B cell (primary cell): Measurements from ENCODE around the gene KRTAP5-7. TPM values are rescaled to one million over a fixed set of nuclear protein-coding genes. Genes with fewer than 3 reads are reported as not detected.

ENCODE experiments used
- ATAC-seq: fragments of 200-7000 bp; cut with Tn5 transposase; one replicate; pipeline ENCODE4 v1.10.0; 2021; ENCODE audit warnings: low read depth, mild to moderate bottlenecking, moderate number of reproducible peaks, moderate library complexity
- CTCF ChIA-PET: fragments of 350-600 bp; sonication (Branson Sonifier 250); formaldehyde crosslinking; loops from one replicate; lab custom pipeline; 2021; ENCODE audit warnings: antibody characterized with exemption, inconsistent platforms; lab: Charles Lee
- POLR2A ChIA-PET: fragments of 350-600 bp; sonication (Branson Sonifier 250); formaldehyde crosslinking; loops from one replicate; lab custom pipeline; 2021; ENCODE audit warnings: antibody characterized with exemption; lab: Charles Lee
- DNase-seq: peaks from one replicate; pipeline ENCODE4 v3.0.0; 2013
- H2AFZ ChIP-seq: 2 replicates; pipeline ENCODE4 v1.6.1; 2012; ENCODE audit warnings: mild to moderate bottlenecking, low read depth, low read length; ENCODE audit not compliant: insufficient read depth, poor library complexity, severe bottlenecking
- H3K27ac ChIP-seq, 2 donors: 1 replicate in 1 of 2; 2 replicates in 1 of 2; pipeline ENCODE4 v1.5.1; 2012 to 2013; ENCODE audit warnings: low read length in 2 of 2, mild to moderate bottlenecking in 2 of 2, moderate library complexity in 1 of 2
- H3K27me3 ChIP-seq, 4 experiments: fragments of 200-600 bp in 1 of 4; sonication (generic) in 1 of 4; replicated peaks in 1 of 4; 1 replicate in 2 of 4; 2 replicates in 2 of 4; pipeline versions ENCODE4 v1.6.1 to v1.7.0; 2013 to 2016; ENCODE audit warnings: low read length in 3 of 4, mild to moderate bottlenecking in 2 of 4, mixed read lengths in 1 of 4, moderate library complexity in 1 of 4; ENCODE audit not compliant: insufficient read depth in 4 of 4, control insufficient read depth in 3 of 4; ENCODE audit errors: control extremely low read depth in 1 of 4
- H3K36me3 ChIP-seq, 2 experiments: replicated peaks in 1 of 2; 1 replicate in 1 of 2; 2 replicates in 1 of 2; pipeline versions ENCODE4 v1.6.1 to v1.7.1; 2013; ENCODE audit warnings: low read length in 1 of 2; ENCODE audit not compliant: insufficient read depth in 2 of 2, control insufficient read depth in 1 of 2; ENCODE audit errors: control extremely low read depth in 1 of 2, extremely low read depth in 1 of 2
- H3K4me1 ChIP-seq, 2 donors: fragments of 200-600 bp in 1 of 2; sonication (generic) in 1 of 2; 1 replicate in 1 of 2; 2 replicates in 1 of 2; pipeline versions ENCODE4 v1.5.1 to v1.6.1; 2013 to 2017; ENCODE audit warnings: low read length in 2 of 2; ENCODE audit not compliant: control insufficient read depth in 2 of 2, insufficient read depth in 2 of 2
- H3K4me2 ChIP-seq: replicated peaks from 2 replicates; pipeline ENCODE3; 2012; ENCODE audit warnings: mild to moderate bottlenecking, low read depth, low read length; ENCODE audit not compliant: poor library complexity, severe bottlenecking
- H3K4me3 ChIP-seq, 5 experiments: fragments of 200-600 bp in 1 of 5; sonication (generic) in 1 of 5; 1 replicate in 3 of 5; 2 replicates in 2 of 5; pipeline versions ENCODE4 v1.5.1 to v1.7.0; 2011 to 2016; ENCODE audit warnings: low read length in 4 of 5, mild to moderate bottlenecking in 4 of 5, low read depth in 2 of 5, control low read depth in 1 of 5, moderate library complexity in 1 of 5; ENCODE audit not compliant: insufficient read depth in 1 of 5; ENCODE audit errors: control extremely low read depth in 1 of 5, extremely low read depth in 1 of 5
- H3K79me2 ChIP-seq: fragments of 200-600 bp; sonication (generic); one replicate; pipeline ENCODE4 v1.6.0; 2016; ENCODE audit warnings: low read length; ENCODE audit not compliant: control insufficient read depth, insufficient read depth
- H3K9ac ChIP-seq: fragments of 200-600 bp; sonication (generic); 2 replicates; pipeline ENCODE4 v1.6.1; 2017; ENCODE audit warnings: mild to moderate bottlenecking, low read length, moderate library complexity
- H3K9me3 ChIP-seq, 3 donors: one replicate each; pipeline versions ENCODE4 v1.6.1 to v1.7.1; 2013; ENCODE audit warnings: low read length in 2 of 3; ENCODE audit not compliant: control insufficient read depth in 2 of 3, insufficient read depth in 1 of 3; ENCODE audit errors: control extremely low read depth in 1 of 3
- H4K20me1 ChIP-seq: 2 replicates; pipeline ENCODE4 v1.6.0; 2012; ENCODE audit warnings: mild to moderate bottlenecking, low read length; ENCODE audit not compliant: insufficient read depth, control insufficient read depth, poor library complexity, severe bottlenecking
- H3K27ac Mint-ChIP-seq: one replicate; pipeline ENCODE4 v1.8.0; 2021; ENCODE audit warnings: mixed read lengths
- H3K27me3 Mint-ChIP-seq: one replicate; pipeline ENCODE4 v1.8.0; 2021; ENCODE audit warnings: mixed read lengths
- H3K4me1 Mint-ChIP-seq: one replicate; pipeline ENCODE4 v1.8.0; 2021; ENCODE audit warnings: mixed read lengths
- H3K4me3 Mint-ChIP-seq: one replicate; pipeline ENCODE4 v1.8.0; 2021; ENCODE audit warnings: mixed read lengths
- H3K9me3 Mint-ChIP-seq: one replicate; pipeline ENCODE4 v1.8.0; 2022; ENCODE audit warnings: mixed read lengths; ENCODE audit not compliant: insufficient read depth
- CTCF ChIP-seq: fragments of 200-600 bp; IDR thresholded peaks from one replicate; pipeline ENCODE4 v1.8.0; 2022; ENCODE audit warnings: antibody characterized with exemption, mild to moderate bottlenecking
- EZH2 ChIP-seq: IDR thresholded peaks from 2 replicates; pipeline ENCODE4 v1.6.1; 2012; ENCODE audit warnings: borderline replicate concordance, low read depth, mild to moderate bottlenecking, moderate library complexity, low read length; ENCODE audit not compliant: insufficient read depth, poor library complexity, severe bottlenecking
- WGBS: methylation state at CpG from one replicate; pipeline ENCODE4 v1.1.5; 2013; ENCODE audit warnings: missing lambda C conversion rate; ENCODE audit not compliant: insufficient coverage; 5-methylcytosine and 5-hydroxymethylcytosine counted together
- intact Hi-C: fragments of 100-400 bp; cut with micrococcal nuclease; formaldehyde crosslinking; loops from one replicate; pipeline ENCODE4 v1.10.0; 2022
- polyA plus RNA-seq: library from polyadenylated mRNA; depleted of rRNA; stranded (reverse); fragments of >200 nt; gene quantifications from 2 replicates; pipeline ENCODE4 v1.2.3, GENCODE V29; 2012
- total RNA-seq, 2 donors: library from RNA; stranded (reverse); fragments of 120-200 nt in 1 of 2; gene quantifications; 1 replicate in 1 of 2; 2 replicates in 1 of 2; pipeline versions ENCODE4 v1.2.3 to v1.2.4, GENCODE V29; 2013 to 2022

Gene KRTAP5-7
- total and polyA plus RNA-seq, 2 donors (not counting 1 experiment from before 2014, with no cell fraction given) = 0.10 to 0.59 TPM

- no peak overlapping the region for H3K4me3 ChIP-seq
- Mint-ChIP-seq H3K4me1 (peaks cover 21% of the 10 kb centered on the region), H3K4me3 (no peak overlapping the region), H3K27ac (no peak overlapping the region), H3K9me3 (peaks cover 2% of the 10 kb centered on the region), H3K27me3 (peaks cover 9% of the 10 kb centered on the region)
- no peak overlapping the region for H3K27ac ChIP-seq
- intact Hi-C loops = no loop called here
- no peaks in the 10 kb centered on the region for H3K36me3 ChIP-seq
- DNase-seq (no peak), ATAC-seq (no peak)
- H4K20me1 ChIP-seq = no peaks in the 10 kb centered on the region
- no peaks in the 10 kb centered on the region for H3K79me2 ChIP-seq
- TF ChIP-seq EZH2 (no peak), CTCF (no peak)
- peaks cover 2 to 8% of the 10 kb centered on the region in 2 donors for H3K4me1 ChIP-seq
- POLR2A ChIA-PET = no interaction called here
- 36% methylated on average over 5 of the region's 5 CpGs for WGBS
- no peak overlapping the region for H3K9ac ChIP-seq
- no peak overlapping the region for H3K4me2 ChIP-seq
- CTCF ChIA-PET = no interaction called here
- H3K9me3 ChIP-seq = peaks cover 0 to 13% (median 0%) of the 10 kb centered on the region in 3 donors
- no peak overlapping the region for H2AFZ ChIP-seq
- H3K27me3 ChIP-seq = peaks cover 0 to 2% (median 0%) of the 10 kb centered on the region in 4 experiments
Measured at GRCh38 chr11:71548716-71549151, 21.7 kb downstream of the KRTAP5-7 start.

GRCh38 chr11:71551711-71552110 lies 24.6 kb downstream of the KRTAP5-7 start:
- Histone ChIP-seq H3K4me1 (peaks cover 0 to 5% of the 10 kb centered on the region in 2 donors), H3K27me3 (peaks cover 0 to 7% (median 1%) of the 10 kb centered on the region in 4 experiments), H3K79me2 (no peaks in the 10 kb centered on the region), H3K9me3 (peaks cover 0 to 3% (median 0%) of the 10 kb centered on the region in 3 donors), H4K20me1 (no peaks in the 10 kb centered on the region), H3K27ac (no peak overlapping the region), H3K9ac (no peak overlapping the region), H3K36me3 (no peaks in the 10 kb centered on the region), H2AFZ (no peak overlapping the region), H3K4me2 (no peak overlapping the region), H3K4me3 (no peak overlapping the region)
- WGBS = no CpG with 5 or more reads among the region's 1 CpG
- Mint-ChIP-seq H3K9me3 (no peaks in the 10 kb centered on the region), H3K27ac (no peak overlapping the region), H3K27me3 (peaks cover 11% of the 10 kb centered on the region), H3K4me3 (no peak overlapping the region), H3K4me1 (peaks cover 14% of the 10 kb centered on the region)
- CTCF ChIA-PET = no interaction called here
- intact Hi-C loops = no loop called here
- ATAC-seq (no peak), DNase-seq (no peak)
- TF ChIP-seq CTCF = no peak
- no peak for TF ChIP-seq EZH2
- POLR2A ChIA-PET = no interaction called here
